ENCODE measurements around the gene UVRAG. TPM values are rescaled to one million over a fixed set of nuclear protein-coding genes. Genes with fewer than 3 reads are reported as not detected.

The UVRAG gene
- total RNA-seq, 1 donor from 2014 or later, result 34.0 TPM

DNA sequence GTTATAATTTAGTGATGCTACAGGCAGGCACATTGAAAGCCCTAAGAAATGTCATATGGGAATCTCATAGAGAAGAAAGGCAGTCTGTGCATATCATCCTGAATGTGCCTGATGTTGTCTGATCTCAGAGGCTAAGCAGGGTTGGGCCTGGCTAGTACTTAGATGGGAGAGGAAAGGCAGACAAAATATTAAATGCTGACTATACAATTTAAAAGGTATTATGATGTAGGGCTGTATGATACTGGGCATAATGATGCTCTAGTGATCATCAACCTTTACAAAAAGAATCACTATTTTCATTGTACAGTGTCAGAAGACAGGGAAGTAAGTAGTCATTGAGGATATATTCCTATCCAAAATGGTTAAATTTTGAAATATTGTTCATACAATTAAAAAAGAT is 119.8 kb downstream of the UVRAG start:
- no peak overlapping the region for H3K4me3 ChIP-seq
- peaks cover 2% of the 10 kb centered on the region for H3K36me3 Mint-ChIP-seq

DNA sequence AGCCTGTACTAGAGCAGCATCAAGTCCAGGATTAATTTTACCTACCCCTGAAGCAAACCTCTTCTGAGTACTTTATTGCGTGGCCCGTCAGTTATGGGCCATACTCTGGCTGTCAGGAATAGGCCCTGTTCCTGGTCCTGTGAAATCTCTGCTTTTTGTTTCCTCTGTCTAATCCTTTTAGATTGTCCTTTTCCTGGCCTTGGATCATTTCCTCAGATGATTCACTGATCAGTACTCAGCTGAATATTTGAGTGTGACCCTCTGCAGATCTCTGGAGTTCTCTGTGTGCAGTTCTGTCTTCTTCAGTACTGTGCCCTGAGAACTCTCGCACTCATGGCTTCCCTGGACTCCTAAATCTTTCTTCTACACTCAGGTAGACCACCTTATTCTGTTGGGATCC is 123.5 kb downstream of the UVRAG start:
- no peak overlapping the region for H3K4me2 ChIP-seq

More for the DNA sequence above, 119.8 kb downstream of the UVRAG start:
- H3K27ac Mint-ChIP-seq, result no peak overlapping the region
- Histone ChIP-seq H3K4me1 (no peaks in the 10 kb centered on the region), H3F3A (ENCODE audit: low read depth) (no peaks in the 10 kb centered on the region), H3K9ac (no peak overlapping the region), H3K27ac (no peak overlapping the region), H2AFZ (replicated peaks) (no peak overlapping the region), H3K4me2 (no peak overlapping the region), H3K79me2 (ENCODE audit: low read depth) (no peaks in the 10 kb centered on the region), H3K27me3 (no peaks in the 10 kb centered on the region), H4K20me1 (ENCODE audit: low read depth) (no peaks in the 10 kb centered on the region), H3K9me3 (ENCODE audit: low read depth) (no peaks in the 10 kb centered on the region), H3K36me3 (no peaks in the 10 kb centered on the region)
- TF ChIP-seq EZH2 (IDR thresholded peaks at IDR 0.05), result no peak
- no peaks in the 10 kb centered on the region for H3K27me3 Mint-ChIP-seq (ENCODE audit: insufficient read depth, low read depth)
- DNase-seq (ENCODE audit: low spot score), result no peak
- no peaks in the 10 kb centered on the region for H3K4me1 Mint-ChIP-seq
- H3K4me3 Mint-ChIP-seq, result no peak overlapping the region
- no peaks in the 10 kb centered on the region for H3K9me3 Mint-ChIP-seq

DNA sequence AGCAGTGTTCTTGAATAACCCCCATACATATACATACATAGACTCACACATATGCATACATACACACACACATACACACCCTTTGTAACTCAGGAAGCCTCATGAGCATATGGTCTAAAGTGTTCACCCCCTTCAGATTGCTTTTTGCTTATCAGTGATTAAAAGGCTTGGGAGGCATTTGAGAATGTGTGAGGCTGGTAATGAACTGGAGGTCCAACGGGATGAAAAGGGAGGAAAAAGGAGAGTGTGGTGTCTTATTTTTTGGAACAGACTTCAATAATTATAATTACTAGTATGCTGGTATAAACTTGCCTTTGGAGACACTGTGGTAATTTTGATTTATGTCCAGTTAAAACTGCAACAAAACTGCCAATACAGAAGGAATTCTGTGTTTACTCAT is 124.5 kb downstream of the UVRAG start:
- no peak overlapping the region for H3K4me3 ChIP-seq
- H3F3A ChIP-seq (ENCODE audit: low read depth), result no peaks in the 10 kb centered on the region
- TF ChIP-seq, protein P1, sequence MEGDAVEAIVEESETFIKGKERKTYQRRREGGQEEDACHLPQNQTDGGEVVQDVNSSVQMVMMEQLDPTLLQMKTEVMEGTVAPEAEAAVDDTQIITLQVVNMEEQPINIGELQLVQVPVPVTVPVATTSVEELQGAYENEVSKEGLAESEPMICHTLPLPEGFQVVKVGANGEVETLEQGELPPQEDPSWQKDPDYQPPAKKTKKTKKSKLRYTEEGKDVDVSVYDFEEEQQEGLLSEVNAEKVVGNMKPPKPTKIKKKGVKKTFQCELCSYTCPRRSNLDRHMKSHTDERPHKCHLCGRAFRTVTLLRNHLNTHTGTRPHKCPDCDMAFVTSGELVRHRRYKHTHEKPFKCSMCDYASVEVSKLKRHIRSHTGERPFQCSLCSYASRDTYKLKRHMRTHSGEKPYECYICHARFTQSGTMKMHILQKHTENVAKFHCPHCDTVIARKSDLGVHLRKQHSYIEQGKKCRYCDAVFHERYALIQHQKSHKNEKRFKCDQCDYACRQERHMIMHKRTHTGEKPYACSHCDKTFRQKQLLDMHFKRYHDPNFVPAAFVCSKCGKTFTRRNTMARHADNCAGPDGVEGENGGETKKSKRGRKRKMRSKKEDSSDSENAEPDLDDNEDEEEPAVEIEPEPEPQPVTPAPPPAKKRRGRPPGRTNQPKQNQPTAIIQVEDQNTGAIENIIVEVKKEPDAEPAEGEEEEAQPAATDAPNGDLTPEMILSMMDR (IDR thresholded peaks at IDR 0.05), result no peak
- TF ChIP-seq EZH2 (IDR thresholded peaks at IDR 0.05) (no peak), EZH2phosphoT487 (IDR thresholded peaks at IDR 0.05) (no peak)
- no peak for DNase-seq (ENCODE audit: low spot score)
- Mint-ChIP-seq H3K27me3 (ENCODE audit: insufficient read depth, low read depth) (no peaks in the 10 kb centered on the region), H3K36me3 (no peaks in the 10 kb centered on the region), H3K9me3 (no peaks in the 10 kb centered on the region), H3K27ac (no peak overlapping the region), H3K4me1 (peaks cover 4% of the 10 kb centered on the region), H3K4me3 (no peak overlapping the region)
- no peak overlapping the region for H3K9ac ChIP-seq
- no peak overlapping the region for H3K27ac ChIP-seq
- H2AFZ ChIP-seq (replicated peaks), result no peak overlapping the region
- H3K36me3 ChIP-seq, result no peaks in the 10 kb centered on the region
- no peaks in the 10 kb centered on the region for H3K27me3 ChIP-seq
- H4K20me1 ChIP-seq (ENCODE audit: low read depth), result peaks cover 3% of the 10 kb centered on the region
- H3K9me3 ChIP-seq (ENCODE audit: low read depth), result no peaks in the 10 kb centered on the region
- H3K79me2 ChIP-seq (ENCODE audit: low read depth), result no peaks in the 10 kb centered on the region
- H3K4me1 ChIP-seq, result peaks cover 3% of the 10 kb centered on the region
- H3K4me2 ChIP-seq, result no peak overlapping the region

More for the DNA sequence above, 123.5 kb downstream of the UVRAG start:
- no peak overlapping the region for H3K27ac ChIP-seq
- no peak for DNase-seq (ENCODE audit: low spot score)
- no peak for TF ChIP-seq EZH2phosphoT487 (IDR thresholded peaks at IDR 0.05)
- TF ChIP-seq, protein P1 (IDR thresholded peaks at IDR 0.05), result no peak
- no peak for TF ChIP-seq EZH2 (IDR thresholded peaks at IDR 0.05)
- H3K27me3 ChIP-seq, result no peaks in the 10 kb centered on the region
- H4K20me1 ChIP-seq (ENCODE audit: low read depth), result no peaks in the 10 kb centered on the region
- H3F3A ChIP-seq (ENCODE audit: low read depth), result no peaks in the 10 kb centered on the region
- Mint-ChIP-seq H3K36me3 (no peaks in the 10 kb centered on the region), H3K9me3 (no peaks in the 10 kb centered on the region), H3K4me1 (peaks cover 4% of the 10 kb centered on the region), H3K27ac (no peak overlapping the region), H3K4me3 (no peak overlapping the region), H3K27me3 (ENCODE audit: insufficient read depth, low read depth) (no peaks in the 10 kb centered on the region)
- H2AFZ ChIP-seq (replicated peaks), result no peak overlapping the region
- peaks cover 3% of the 10 kb centered on the region for H3K4me1 ChIP-seq
- no peaks in the 10 kb centered on the region for H3K9me3 ChIP-seq (ENCODE audit: low read depth)
- no peaks in the 10 kb centered on the region for H3K36me3 ChIP-seq
- H3K79me2 ChIP-seq (ENCODE audit: low read depth), result no peaks in the 10 kb centered on the region
- no peak overlapping the region for H3K4me3 ChIP-seq
- no peak overlapping the region for H3K9ac ChIP-seq

DNA sequence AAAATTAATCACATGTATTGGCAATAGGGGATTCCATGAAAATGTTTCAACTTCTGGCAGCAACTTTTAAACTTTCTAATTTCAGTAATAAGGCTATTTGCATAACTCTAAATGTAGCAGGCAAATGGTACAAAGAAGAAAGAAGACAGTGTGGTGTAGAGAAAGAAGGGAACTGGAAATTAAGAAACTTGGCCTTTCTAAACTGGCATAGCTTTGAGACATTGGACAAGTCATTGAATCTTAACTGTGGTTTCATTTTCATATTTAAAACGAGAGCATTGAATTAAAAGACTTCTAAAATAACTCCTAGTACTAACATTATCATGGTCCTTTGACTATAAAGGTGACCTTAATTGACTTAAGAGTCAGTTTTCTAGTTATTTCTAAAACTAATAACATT is 125.0 kb downstream of the UVRAG start:
- H3K27ac ChIP-seq, result no peak overlapping the region
- DNase-seq (ENCODE audit: low spot score), result no peak
- H3K27me3 Mint-ChIP-seq (ENCODE audit: insufficient read depth, low read depth), result no peaks in the 10 kb centered on the region
- peaks cover 3% of the 10 kb centered on the region for H3K4me1 ChIP-seq
- peaks cover 4% of the 10 kb centered on the region for H3K4me1 Mint-ChIP-seq
- no peak overlapping the region for H3K4me2 ChIP-seq
- TF ChIP-seq, protein P1 (IDR thresholded peaks at IDR 0.05), result no peak
- TF ChIP-seq EZH2 (IDR thresholded peaks at IDR 0.05) (no peak), EZH2phosphoT487 (IDR thresholded peaks at IDR 0.05) (no peak)
- H3K36me3 ChIP-seq, result no peaks in the 10 kb centered on the region
- H4K20me1 ChIP-seq (ENCODE audit: low read depth), result peaks cover 3% of the 10 kb centered on the region
- H3K4me3 ChIP-seq, result no peak overlapping the region
- H3K79me2 ChIP-seq (ENCODE audit: low read depth), result no peaks in the 10 kb centered on the region
- no peak overlapping the region for H3K27ac Mint-ChIP-seq
- H3K36me3 Mint-ChIP-seq, result no peaks in the 10 kb centered on the region
- H3K9me3 ChIP-seq (ENCODE audit: low read depth), result no peaks in the 10 kb centered on the region
- H3K4me3 Mint-ChIP-seq, result no peak overlapping the region
- no peak overlapping the region for H2AFZ ChIP-seq (replicated peaks)
- no peaks in the 10 kb centered on the region for H3K27me3 ChIP-seq
- no peak overlapping the region for H3K9ac ChIP-seq
- no peaks in the 10 kb centered on the region for H3F3A ChIP-seq (ENCODE audit: low read depth)
- H3K9me3 Mint-ChIP-seq, result no peaks in the 10 kb centered on the region

Data from neural progenitor cell (in vitro differentiated cells).